Measurements from ENCODE around the gene GAST.
A peak's percentile ranks its signal among the peaks of the same experiment; 100 is the strongest.

Gene GAST

GRCh38 chr17:41717408-41718286, 5.5 kb downstream of the GAST start:
- DNase-seq = peak in 1 of 2 donors; percentile 28

GRCh38 chr17:41718287-41718645, 6.1 kb downstream of the GAST start:
- no peak for DNase-seq

GRCh38 chr17:41722231-41722630, 10.1 kb downstream of the GAST start:
- no peak for DNase-seq

GRCh38 chr17:41723801-41724475, 11.8 kb downstream of the GAST start:
- DNase-seq = no peak

GRCh38 chr17:41724476-41725050, 12.4 kb downstream of the GAST start:
- no peak for DNase-seq

- DNase-seq = no peak
Observed at GRCh38 chr17:41725134-41725533, 13.0 kb downstream of the GAST start.

DNA sequence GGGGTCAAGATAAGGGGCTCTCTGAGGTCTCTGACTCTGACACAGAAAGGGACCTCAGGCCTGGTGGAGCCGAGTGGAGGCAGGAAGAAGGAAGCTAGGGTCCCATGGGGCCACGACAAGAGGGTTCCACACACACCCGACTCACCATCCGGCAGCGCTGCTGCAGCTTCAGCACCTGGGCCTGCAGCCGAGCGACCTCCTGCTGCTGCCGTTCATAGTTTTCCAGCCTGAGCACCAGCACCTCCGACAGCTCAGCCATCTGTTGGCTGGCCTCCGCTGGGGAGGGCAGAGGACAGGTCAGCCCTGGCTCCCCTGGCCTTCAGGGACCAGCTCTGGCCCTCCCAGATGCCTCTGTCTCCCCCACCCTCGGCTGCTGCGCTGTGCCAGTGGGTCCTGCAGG, 15.9 kb downstream of the GAST start:
- DNase-seq = no peak

DNA sequence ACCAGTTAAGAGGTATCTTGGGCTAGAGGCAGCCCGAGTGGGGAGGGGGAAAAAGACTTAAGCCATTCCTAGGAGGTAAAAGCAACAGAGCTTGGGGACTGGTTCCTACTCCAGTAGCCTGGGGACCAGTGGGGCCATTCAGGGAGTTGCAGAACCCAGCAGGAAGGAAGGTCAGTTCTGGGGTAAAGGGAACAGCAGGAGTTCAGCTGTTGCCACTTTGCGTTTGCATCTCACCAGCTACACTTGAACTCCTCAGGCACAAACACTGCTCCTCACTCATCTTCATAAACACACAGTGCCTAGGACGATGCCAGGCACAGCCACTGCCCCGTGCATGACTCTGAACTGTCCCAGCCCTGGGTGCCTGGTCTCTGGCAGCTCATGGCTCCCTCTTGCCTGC, 18.3 kb downstream of the GAST start:
- DNase-seq = no peak

DNA sequence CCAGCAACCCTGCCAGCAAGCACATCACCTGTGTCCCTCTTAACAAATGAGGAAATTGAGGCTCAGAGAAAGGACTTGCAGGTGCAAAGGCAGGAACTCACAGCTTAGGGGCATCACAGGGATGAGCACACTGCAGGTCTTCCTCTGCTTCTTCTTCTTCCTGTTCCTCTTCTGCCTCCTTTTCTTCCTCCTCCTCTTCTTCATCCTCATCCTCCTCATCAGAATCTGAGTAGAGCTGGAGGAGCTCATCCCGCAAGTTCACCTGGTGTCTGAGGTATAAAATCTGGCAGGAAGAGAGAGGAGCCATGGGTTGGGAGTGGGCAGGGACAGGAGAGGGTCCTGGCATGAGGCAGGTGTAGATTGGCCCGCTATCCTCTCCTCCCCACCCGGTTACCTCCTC, 19.7 kb downstream of the GAST start:
- no peak for DNase-seq

- no peak for DNase-seq
Observed at GRCh38 chr17:41733348-41734138, 21.4 kb downstream of the GAST start.

GRCh38 chr17:41734139-41734948, 22.2 kb downstream of the GAST start, which contains the start of gene HAP1:
TSS of gene HAP1 (minus strand) at chr17:41734643. CDS start at chr17:41734634, 9 bp downstream.
- DNase-seq = no peak

- no peak for DNase-seq
Observed at GRCh38 chr17:41734949-41735313, 22.8 kb downstream of the GAST start.

DNA sequence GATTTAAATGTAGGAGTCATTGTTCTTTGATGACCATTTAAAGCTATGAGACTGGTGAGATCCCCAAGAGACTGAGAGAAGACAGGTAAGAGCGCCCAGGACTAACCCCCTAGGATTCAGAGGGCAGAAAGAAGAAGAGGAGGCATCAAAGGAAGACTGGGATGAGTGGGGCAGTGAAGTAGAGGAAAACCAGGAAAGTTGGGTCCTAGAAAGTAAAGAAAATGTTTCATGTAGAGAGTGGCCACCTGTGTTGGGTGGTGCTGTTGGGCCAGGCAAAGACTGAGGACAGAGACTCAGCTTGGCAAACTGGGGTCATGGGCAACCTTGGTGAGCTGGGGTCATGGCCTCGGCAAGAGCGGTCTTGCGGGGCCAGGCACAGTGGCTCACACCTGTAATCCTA, 23.6 kb downstream of the GAST start:
- no peak for DNase-seq

GRCh38 chr17:41736983-41737679, 25.0 kb downstream of the GAST start:
- DNase-seq = no peak

GRCh38 chr17:41737680-41738023, 25.5 kb downstream of the GAST start:
- no peak for DNase-seq

DNA sequence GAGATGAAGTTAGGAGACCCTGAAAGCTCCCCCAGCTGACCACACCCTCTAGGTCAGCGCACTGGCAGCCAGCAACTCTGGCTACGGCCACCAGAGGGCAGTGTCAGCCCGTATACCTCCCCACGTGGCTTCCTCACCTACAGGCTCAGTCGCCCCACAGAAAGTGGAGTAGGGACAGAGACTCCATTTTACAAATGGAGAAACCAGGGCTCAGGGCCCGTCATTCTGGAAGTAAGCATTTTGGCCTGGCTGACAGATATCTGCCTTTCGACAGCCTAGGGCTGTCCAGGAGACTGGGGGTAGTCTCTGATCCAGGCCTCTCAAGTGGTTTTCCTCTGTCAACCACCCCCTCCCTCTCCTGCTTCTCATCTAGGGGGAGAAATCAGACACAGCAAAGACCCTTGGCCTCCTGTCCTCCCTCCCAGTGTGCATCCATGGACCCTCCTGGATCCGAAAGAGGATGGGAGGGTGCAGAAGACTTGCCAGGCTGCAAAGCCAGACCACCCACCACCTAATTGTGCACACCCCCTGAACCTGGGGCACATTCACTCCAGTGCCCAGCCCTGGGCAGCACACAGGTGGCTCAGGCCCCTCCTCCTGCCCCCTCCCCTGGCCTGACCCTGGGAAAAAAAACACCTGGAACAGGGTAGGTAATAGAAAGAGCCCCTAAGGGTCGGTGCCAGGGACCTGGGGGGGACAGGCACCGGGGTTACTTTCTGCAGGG, 26.1 kb downstream of the GAST start:
- peak; percentile 69 to 77 for DNase-seq

DNA sequence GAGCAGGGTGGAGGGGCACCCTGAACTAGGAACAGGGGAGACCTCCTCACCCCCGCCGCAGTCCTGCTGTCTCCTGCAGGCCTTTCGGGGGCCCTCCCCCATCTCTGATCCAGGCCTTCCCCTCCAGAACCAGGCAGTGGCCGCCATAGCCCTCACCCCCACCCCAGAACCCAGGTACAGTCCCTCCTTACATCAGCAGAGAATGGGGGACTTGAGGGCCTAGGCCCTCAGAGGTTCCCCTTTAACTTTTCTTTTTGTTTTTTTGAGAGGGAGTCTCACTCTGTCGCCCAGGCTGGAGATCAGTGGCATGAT, 26.6 kb downstream of the GAST start:
- DNase-seq = no peak

GRCh38 chr17:41739661-41740352, 27.7 kb downstream of the GAST start:
- no peak for DNase-seq

DNA sequence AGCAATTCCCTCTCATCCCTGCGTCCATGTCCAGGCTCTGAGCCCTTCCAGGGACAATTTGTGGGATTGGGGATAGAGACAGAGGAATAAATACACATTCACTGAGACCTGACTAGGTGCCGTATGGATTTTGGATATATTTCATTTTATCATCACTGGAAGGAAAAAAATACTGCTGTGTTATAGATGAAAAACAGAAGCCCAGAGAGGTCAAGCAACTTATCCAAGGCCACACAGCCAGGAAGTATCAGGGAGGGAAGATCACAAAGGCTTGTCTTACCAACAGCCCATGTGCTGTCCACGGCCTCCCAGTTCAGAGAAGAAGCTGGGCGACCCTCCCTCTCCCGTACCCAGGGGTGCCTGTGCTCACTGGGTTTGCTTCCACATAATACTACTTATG, 28.4 kb downstream of the GAST start:
- DNase-seq = no peak

- no peak for DNase-seq
Observed at GRCh38 chr17:41741709-41742108, 29.6 kb downstream of the GAST start.

DNA sequence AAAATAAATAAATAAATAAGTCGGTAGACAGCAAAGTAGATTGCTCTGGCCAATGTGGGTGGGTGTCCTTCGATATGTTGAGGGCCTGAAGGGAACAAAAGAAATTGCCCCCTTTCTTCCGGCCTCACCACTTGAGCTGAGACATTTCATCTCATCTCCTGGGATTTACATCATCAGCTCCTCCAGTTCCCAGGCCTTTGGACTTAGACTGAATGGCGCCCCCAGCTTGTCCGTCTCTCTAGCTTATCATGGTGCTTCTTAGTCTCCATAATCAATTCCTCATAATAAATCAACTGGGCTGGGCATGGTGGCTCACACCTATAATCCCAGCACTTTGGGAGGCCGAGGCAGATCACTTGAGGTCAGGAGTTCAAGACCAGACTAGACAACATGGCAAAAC, 36.1 kb downstream of the GAST start:
- DNase-seq = no peak

Data from activated CD4-positive, alpha-beta T cell treated with anti-CD3 and anti-CD28 coated beads for 4 hours (primary cell).